HL-60 (cell line): ENCODE results near the gene MICU1.
"Not testable (repeated sequence)": the region's sequence is repeated elsewhere in the genome, so short reads cannot be mapped to it uniquely, and the experiment has no call there.

Experiments
- DNase-seq, 2 experiments: peaks; one replicate each; pipeline ENCODE4 v3.0.0-alpha.2; 2010 to 2020; ENCODE audit warnings: low read depth in 1 of 2, low spot score in 1 of 2
- H3K27ac ChIP-seq: fragments of 250-450 bp; sonication (Bioruptor Pico); replicated peaks from 2 replicates; pipeline ENCODE4 v1.5.1; 2020; ENCODE audit warnings: mild to moderate bottlenecking, moderate library complexity
- H3K27me3 ChIP-seq: fragments of 250-450 bp; sonication (Bioruptor Pico); 2 replicates; pipeline ENCODE4 v1.5.1; 2021; ENCODE audit warnings: mild to moderate bottlenecking, moderate library complexity; ENCODE audit not compliant: insufficient read depth, poor library complexity, severe bottlenecking
- H3K4me3 ChIP-seq: replicated peaks from 2 replicates; pipeline ENCODE4 v1.5.1; 2011; ENCODE audit warnings: mild to moderate bottlenecking, control low read depth, low read length; ENCODE audit not compliant: insufficient read depth
- GABPA ChIP-seq: IDR thresholded peaks from 2 replicates; pipeline ENCODE4 v1.6.1; 2012; ENCODE audit warnings: low read depth
- POLR2AphosphoS5 ChIP-seq: IDR thresholded peaks from 2 replicates; pipeline ENCODE4 v1.6.1; 2012; ENCODE audit warnings: low read depth
- SPI1 ChIP-seq: IDR thresholded peaks from 2 replicates; pipeline ENCODE4 v1.6.1; 2012; ENCODE audit warnings: low read depth, mild to moderate bottlenecking, borderline replicate concordance
- TF ChIP-seq, protein P1 (sequence below): IDR thresholded peaks from one replicate; pipeline ENCODE4 v1.5.1; 2011; ENCODE audit warnings: low read length, control low read depth, inconsistent platforms; ENCODE audit not compliant: insufficient read depth
- TF ChIP-seq, protein P2 (sequence below): IDR thresholded peaks from 2 replicates; pipeline ENCODE4 v1.6.1; 2012; ENCODE audit warnings: low read depth; ENCODE audit not compliant: insufficient replicate concordance

Gene MICU1

DNA sequence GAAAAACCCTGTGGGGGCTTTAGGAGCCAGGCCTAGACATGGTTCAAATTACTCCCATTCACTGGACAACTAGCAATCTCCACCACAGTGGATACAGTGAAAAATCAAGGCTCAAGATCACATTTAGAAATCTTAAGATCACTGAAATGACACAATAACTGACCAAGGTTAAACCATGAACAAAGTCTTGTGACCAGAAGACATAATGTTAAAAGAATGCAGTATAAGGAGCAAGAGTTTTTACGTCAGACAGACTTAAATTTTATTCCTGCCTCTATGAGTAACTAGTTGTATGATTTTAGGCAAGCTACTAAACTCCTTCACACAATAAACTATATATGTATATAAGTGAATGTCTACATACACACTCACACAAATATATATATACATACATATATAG is 68.5 kb downstream of the MICU1 start:
- Histone ChIP-seq H3K27ac (no peak overlapping the region), H3K27me3 (no peaks in the 10 kb centered on the region), H3K4me3 (no peak overlapping the region)
- TF ChIP-seq POLR2AphosphoS5 (no peak), GABPA (no peak), SPI1 (no peak)
- TF ChIP-seq, protein P1, sequence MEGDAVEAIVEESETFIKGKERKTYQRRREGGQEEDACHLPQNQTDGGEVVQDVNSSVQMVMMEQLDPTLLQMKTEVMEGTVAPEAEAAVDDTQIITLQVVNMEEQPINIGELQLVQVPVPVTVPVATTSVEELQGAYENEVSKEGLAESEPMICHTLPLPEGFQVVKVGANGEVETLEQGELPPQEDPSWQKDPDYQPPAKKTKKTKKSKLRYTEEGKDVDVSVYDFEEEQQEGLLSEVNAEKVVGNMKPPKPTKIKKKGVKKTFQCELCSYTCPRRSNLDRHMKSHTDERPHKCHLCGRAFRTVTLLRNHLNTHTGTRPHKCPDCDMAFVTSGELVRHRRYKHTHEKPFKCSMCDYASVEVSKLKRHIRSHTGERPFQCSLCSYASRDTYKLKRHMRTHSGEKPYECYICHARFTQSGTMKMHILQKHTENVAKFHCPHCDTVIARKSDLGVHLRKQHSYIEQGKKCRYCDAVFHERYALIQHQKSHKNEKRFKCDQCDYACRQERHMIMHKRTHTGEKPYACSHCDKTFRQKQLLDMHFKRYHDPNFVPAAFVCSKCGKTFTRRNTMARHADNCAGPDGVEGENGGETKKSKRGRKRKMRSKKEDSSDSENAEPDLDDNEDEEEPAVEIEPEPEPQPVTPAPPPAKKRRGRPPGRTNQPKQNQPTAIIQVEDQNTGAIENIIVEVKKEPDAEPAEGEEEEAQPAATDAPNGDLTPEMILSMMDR = no peak
- TF ChIP-seq, protein P2, sequence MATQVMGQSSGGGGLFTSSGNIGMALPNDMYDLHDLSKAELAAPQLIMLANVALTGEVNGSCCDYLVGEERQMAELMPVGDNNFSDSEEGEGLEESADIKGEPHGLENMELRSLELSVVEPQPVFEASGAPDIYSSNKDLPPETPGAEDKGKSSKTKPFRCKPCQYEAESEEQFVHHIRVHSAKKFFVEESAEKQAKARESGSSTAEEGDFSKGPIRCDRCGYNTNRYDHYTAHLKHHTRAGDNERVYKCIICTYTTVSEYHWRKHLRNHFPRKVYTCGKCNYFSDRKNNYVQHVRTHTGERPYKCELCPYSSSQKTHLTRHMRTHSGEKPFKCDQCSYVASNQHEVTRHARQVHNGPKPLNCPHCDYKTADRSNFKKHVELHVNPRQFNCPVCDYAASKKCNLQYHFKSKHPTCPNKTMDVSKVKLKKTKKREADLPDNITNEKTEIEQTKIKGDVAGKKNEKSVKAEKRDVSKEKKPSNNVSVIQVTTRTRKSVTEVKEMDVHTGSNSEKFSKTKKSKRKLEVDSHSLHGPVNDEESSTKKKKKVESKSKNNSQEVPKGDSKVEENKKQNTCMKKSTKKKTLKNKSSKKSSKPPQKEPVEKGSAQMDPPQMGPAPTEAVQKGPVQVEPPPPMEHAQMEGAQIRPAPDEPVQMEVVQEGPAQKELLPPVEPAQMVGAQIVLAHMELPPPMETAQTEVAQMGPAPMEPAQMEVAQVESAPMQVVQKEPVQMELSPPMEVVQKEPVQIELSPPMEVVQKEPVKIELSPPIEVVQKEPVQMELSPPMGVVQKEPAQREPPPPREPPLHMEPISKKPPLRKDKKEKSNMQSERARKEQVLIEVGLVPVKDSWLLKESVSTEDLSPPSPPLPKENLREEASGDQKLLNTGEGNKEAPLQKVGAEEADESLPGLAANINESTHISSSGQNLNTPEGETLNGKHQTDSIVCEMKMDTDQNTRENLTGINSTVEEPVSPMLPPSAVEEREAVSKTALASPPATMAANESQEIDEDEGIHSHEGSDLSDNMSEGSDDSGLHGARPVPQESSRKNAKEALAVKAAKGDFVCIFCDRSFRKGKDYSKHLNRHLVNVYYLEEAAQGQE = no peak
- DNase-seq = no peak

DNA sequence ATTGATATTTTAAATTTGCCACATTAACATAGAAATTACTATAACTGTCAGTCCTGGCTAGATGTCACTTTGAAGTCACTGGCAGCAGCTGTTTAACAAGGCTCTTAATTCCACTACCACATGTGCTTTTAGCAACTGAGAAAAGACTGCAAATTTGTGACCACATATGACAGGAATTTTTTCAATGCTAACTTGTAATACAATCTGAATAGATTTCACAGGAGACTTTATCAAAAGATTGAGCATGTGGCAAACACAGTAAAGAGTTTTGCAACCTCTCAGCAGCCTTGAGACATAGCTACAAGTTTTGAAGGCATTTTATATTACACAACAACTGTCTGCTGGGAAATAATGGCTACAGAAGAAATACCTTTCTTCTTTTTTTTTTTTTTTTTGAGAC is 73.0 kb downstream of the MICU1 start:
- no peak overlapping the region for H3K4me3 ChIP-seq
- H3K27me3 ChIP-seq = no peaks in the 10 kb centered on the region
- peak; percentile 63 to 69 for DNase-seq
- H3K27ac ChIP-seq = peak overlapping the region; percentile 56
- TF ChIP-seq, protein P2 = no peak
- TF ChIP-seq, protein P1 = no peak
- TF ChIP-seq POLR2AphosphoS5 (no peak), GABPA (no peak), SPI1 (no peak)

DNA sequence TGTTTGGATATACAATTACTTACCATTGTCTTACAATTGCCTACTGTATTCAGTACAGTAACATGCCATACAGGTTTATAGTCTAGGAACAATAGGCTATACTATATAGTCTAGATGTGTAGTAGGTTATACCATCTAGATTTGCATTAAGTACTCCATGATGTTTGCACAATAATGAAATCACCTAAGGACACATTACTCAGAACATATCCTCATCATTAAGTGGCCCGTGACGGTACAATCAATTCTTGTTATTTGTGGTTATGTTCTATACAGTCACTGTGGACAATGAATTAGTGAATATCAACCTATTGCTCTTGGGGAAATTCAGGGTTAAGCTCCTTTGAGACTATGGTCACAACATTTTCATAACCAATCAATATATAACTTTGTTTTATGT is 75.6 kb downstream of the MICU1 start:
- no peak overlapping the region for H3K27ac ChIP-seq
- DNase-seq = no peak
- H3K4me3 ChIP-seq = no peak overlapping the region
- no peak for TF ChIP-seq SPI1
- H3K27me3 ChIP-seq = no peaks in the 10 kb centered on the region

DNA sequence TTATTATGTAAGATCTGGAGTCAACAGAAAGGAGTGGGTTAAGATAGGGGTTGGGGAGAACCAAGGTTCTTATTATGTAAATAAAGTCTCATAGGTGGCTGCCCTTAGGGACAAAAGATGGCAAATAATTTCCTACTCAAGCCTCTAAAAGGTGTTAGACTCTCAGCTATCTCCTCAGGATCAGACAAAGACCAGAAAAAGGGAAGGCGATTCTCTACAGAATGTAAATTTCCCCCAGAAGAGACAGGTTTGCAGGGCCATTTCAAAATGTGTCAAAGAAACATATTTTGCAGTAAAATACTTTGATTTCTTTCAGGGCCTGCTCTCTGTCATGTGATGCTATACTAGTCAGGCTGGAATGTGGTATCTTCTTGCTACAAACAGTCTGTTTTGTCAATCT is 80.3 kb downstream of the MICU1 start:
- no peak for DNase-seq
- TF ChIP-seq POLR2AphosphoS5 = no peak
- TF ChIP-seq GABPA = no peak
- TF ChIP-seq, protein P2 = no peak
- TF ChIP-seq SPI1 = no peak
- TF ChIP-seq, protein P1 = no peak
- no peak overlapping the region for H3K4me3 ChIP-seq
- H3K27ac ChIP-seq = no peak overlapping the region
- no peaks in the 10 kb centered on the region for H3K27me3 ChIP-seq

DNA sequence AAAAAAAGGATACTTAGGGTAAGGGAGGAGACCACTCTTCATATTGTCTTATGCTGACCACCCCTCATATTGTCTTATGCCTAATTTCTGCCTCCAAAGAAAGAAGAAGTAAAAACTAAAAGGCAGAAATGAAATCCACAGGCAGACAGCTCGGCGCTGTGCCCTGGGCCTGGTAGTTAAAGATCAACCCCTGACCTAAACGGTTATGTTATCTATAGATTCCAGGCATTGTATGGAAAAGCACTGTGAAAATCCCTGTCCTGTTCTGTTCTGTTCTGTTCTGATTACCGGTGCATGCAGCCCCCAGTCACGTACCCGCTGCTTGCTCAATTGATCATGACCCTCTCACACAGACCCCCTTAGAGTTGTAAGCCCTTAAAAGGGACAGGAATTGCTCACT is 82.0 kb downstream of the MICU1 start:
- not testable (repeated sequence) for H3K27me3 ChIP-seq, DNase-seq, H3K27ac ChIP-seq, H3K4me3 ChIP-seq
